Ishikawa (cell line): ENCODE measurements around the gene ZNFX1.

ENCODE experiments used
- RAD21 ChIP-seq: IDR thresholded peaks from 2 replicates; pipeline ENCODE4 v1.6.1; 2012; ENCODE audit warnings: low read depth
- REST ChIP-seq: IDR thresholded peaks from 2 replicates; pipeline ENCODE4 v1.6.1; 2012; ENCODE audit warnings: low read depth, mild to moderate bottlenecking
- TEAD4 ChIP-seq: IDR thresholded peaks from 2 replicates; pipeline ENCODE4 v1.6.1; 2012
- YY1 ChIP-seq: IDR thresholded peaks from 2 replicates; pipeline ENCODE4 v1.6.1; 2012; ENCODE audit warnings: low read depth

GRCh38 chr20:49324306-49324705 lies 46.4 kb upstream of the ZNFX1 start:
- TF ChIP-seq RAD21 (no peak), TEAD4 (no peak), REST (no peak), YY1 (no peak)
